Fibroblast of lung (primary cell): ENCODE measurements around the gene MPC1. TPM values are rescaled to one million over a fixed set of nuclear protein-coding genes. Genes with fewer than 3 reads are reported as not detected.

Experiments
- DNase-seq, 2 donors: peaks; one replicate each; pipeline versions ENCODE4 v3.0.0 to v3.0.0-alpha.2; 2010; ENCODE audit warnings: low read depth in 2 of 2
- H2AFZ ChIP-seq: 2 replicates; pipeline ENCODE4 v1.5.1; 2012; ENCODE audit warnings: low read length, control low read depth, inconsistent platforms
- H3K27ac ChIP-seq: 2 replicates; pipeline ENCODE4 v1.5.1; 2011; ENCODE audit warnings: low read length, control low read depth; ENCODE audit not compliant: insufficient read depth
- H3K27me3 ChIP-seq: 2 replicates; pipeline ENCODE4 v1.5.1; 2011; ENCODE audit warnings: mild to moderate bottlenecking, low read length; ENCODE audit not compliant: control insufficient read depth, insufficient read depth
- H3K36me3 ChIP-seq: 2 replicates; pipeline ENCODE4 v1.5.1; 2011; ENCODE audit warnings: low read length; ENCODE audit not compliant: control insufficient read depth, insufficient read depth
- H3K4me1 ChIP-seq: 2 replicates; pipeline ENCODE4 v1.5.1; 2011; ENCODE audit warnings: low read length; ENCODE audit not compliant: control insufficient read depth, insufficient read depth; ENCODE audit errors: extremely low read depth
- H3K4me2 ChIP-seq: 2 replicates; pipeline ENCODE4 v1.5.1; 2011; ENCODE audit warnings: low read length, control low read depth; ENCODE audit not compliant: insufficient read depth; ENCODE audit errors: extremely low read depth
- H3K4me3 ChIP-seq, 4 experiments: fragments of 200-600 bp in 1 of 4; sonication (generic) in 1 of 4; replicated peaks in 1 of 4; 2 replicates each; pipeline ENCODE4 v1.5.1; 2011 to 2016; ENCODE audit warnings: low read length in 4 of 4, low read depth in 3 of 4, mild to moderate bottlenecking in 3 of 4, control low read depth in 2 of 4, inconsistent platforms in 1 of 4, mixed read lengths in 1 of 4; ENCODE audit not compliant: insufficient read depth in 1 of 4; ENCODE audit errors: control extremely low read depth in 1 of 4
- H3K79me2 ChIP-seq: 2 replicates; pipeline ENCODE4 v1.5.1; 2012; ENCODE audit warnings: mild to moderate bottlenecking, low read length, inconsistent platforms; ENCODE audit not compliant: control insufficient read depth, insufficient read depth
- H3K9ac ChIP-seq: 2 replicates; pipeline ENCODE4 v1.5.1; 2011; ENCODE audit warnings: mild to moderate bottlenecking, low read length, control low read depth; ENCODE audit not compliant: insufficient read depth
- H3K9me3 ChIP-seq: 2 replicates; pipeline ENCODE4 v1.5.1; 2012; ENCODE audit warnings: low read depth, low read length; ENCODE audit not compliant: control insufficient read depth, insufficient read depth
- H4K20me1 ChIP-seq: 2 replicates; pipeline ENCODE4 v1.5.1; 2011; ENCODE audit warnings: low read length; ENCODE audit not compliant: control insufficient read depth, insufficient read depth; ENCODE audit errors: extremely low read depth
- CTCF ChIP-seq, 2 donors: IDR thresholded peaks in 1 of 2; conservative IDR thresholded peaks in 1 of 2; 1 replicate in 1 of 2; 2 replicates in 1 of 2; pipeline ENCODE4 v1.5.1; 2011 to 2012; ENCODE audit warnings: low read length in 2 of 2, control low read depth in 1 of 2, inconsistent platforms in 1 of 2, low read depth in 1 of 2, mild to moderate bottlenecking in 1 of 2
- EZH2 ChIP-seq: IDR thresholded peaks from 2 replicates; pipeline ENCODE4 v1.5.1; 2012; ENCODE audit warnings: low read length, control low read depth, mild to moderate bottlenecking; ENCODE audit errors: missing control alignments
- polyA plus RNA-seq, 2 donors: library from polyadenylated mRNA; depleted of rRNA in 1 of 2; stranded (reverse) in 1 of 2; unstranded in 1 of 2; fragments of >200 nt; gene quantifications; 2 replicates each; pipeline ENCODE4 v1.2.1, GENCODE V29; 2011 to 2012; ENCODE audit warnings: missing spikeins in 1 of 2
- total RNA-seq: library from RNA; depleted of rRNA; stranded (reverse); fragments of >200 nt; gene quantifications from 2 replicates; pipeline ENCODE4 v1.2.1, GENCODE V29; 2014

The MPC1 gene
- total and polyA plus RNA-seq, 2 donors (not counting 1 experiment from before 2014, with no cell fraction given), result 19.3 to 28.7 TPM

- H3K4me1 ChIP-seq, result peaks cover 2% of the 10 kb centered on the region
- peak in 1 of 2 donors; percentile 12 for DNase-seq
- no peaks in the 10 kb centered on the region for H3K9me3 ChIP-seq
- H4K20me1 ChIP-seq, result no peaks in the 10 kb centered on the region
- H3K9ac ChIP-seq, result no peak overlapping the region
- H3K4me2 ChIP-seq, result no peak overlapping the region
- no peak for TF ChIP-seq EZH2
- H3K27me3 ChIP-seq, result no peaks in the 10 kb centered on the region
- H3K36me3 ChIP-seq, result no peaks in the 10 kb centered on the region
- H2AFZ ChIP-seq, result no peak overlapping the region
- no peak overlapping the region for H3K27ac ChIP-seq
- no peaks in the 10 kb centered on the region for H3K79me2 ChIP-seq
- H3K4me3 ChIP-seq, result no peak overlapping the region
These were observed 21.7 kb downstream of the MPC1 start for GRCh38 chr6:166361077-166361429.

GRCh38 chr6:166360243-166361076 lies 22.3 kb downstream of the MPC1 start:
- H3K9ac ChIP-seq, result no peak overlapping the region
- H3K4me1 ChIP-seq, result peaks cover 2% of the 10 kb centered on the region
- no peak overlapping the region for H3K4me2 ChIP-seq
- no peaks in the 10 kb centered on the region for H3K27me3 ChIP-seq
- no peaks in the 10 kb centered on the region for H3K79me2 ChIP-seq
- H3K36me3 ChIP-seq, result no peaks in the 10 kb centered on the region
- peak in 1 of 2 donors; percentile 24 for DNase-seq
- no peak overlapping the region for H2AFZ ChIP-seq
- no peak overlapping the region for H3K27ac ChIP-seq
- H4K20me1 ChIP-seq, result no peaks in the 10 kb centered on the region
- no peak for TF ChIP-seq CTCF (conservative IDR thresholded peaks at IDR 0.05 in 1 of 2, IDR thresholded peaks at IDR 0.05 in 1 of 2; ENCODE audit: low read depth in 1 of 2, low read length in 2 of 2)
- no peak for TF ChIP-seq EZH2
- H3K9me3 ChIP-seq, result no peaks in the 10 kb centered on the region
- no peak overlapping the region for H3K4me3 ChIP-seq

GRCh38 chr6:166355552-166355951 lies 27.2 kb downstream of the MPC1 start:
- no peaks in the 10 kb centered on the region for H3K36me3 ChIP-seq
- H3K4me1 ChIP-seq, result no peaks in the 10 kb centered on the region
- TF ChIP-seq EZH2, result no peak
- TF ChIP-seq CTCF (conservative IDR thresholded peaks at IDR 0.05 in 1 of 2, IDR thresholded peaks at IDR 0.05 in 1 of 2; ENCODE audit: low read depth in 1 of 2, low read length in 2 of 2), result no peak
- no peak overlapping the region for H3K9ac ChIP-seq
- no peak overlapping the region for H2AFZ ChIP-seq
- H3K4me2 ChIP-seq, result no peak overlapping the region
- DNase-seq, result no peak
- H3K27me3 ChIP-seq, result peaks cover 3% of the 10 kb centered on the region
- no peak overlapping the region for H3K4me3 ChIP-seq
- H3K79me2 ChIP-seq, result no peaks in the 10 kb centered on the region
- no peaks in the 10 kb centered on the region for H4K20me1 ChIP-seq
- H3K9me3 ChIP-seq, result no peaks in the 10 kb centered on the region
- H3K27ac ChIP-seq, result no peak overlapping the region
